Esophagus squamous epithelium (tissue), 4 donors: ENCODE data around the gene MSANTD1.

ENCODE experiments used
- POLR2A ChIP-seq, 4 donors: fragments of 450-650 bp; IDR thresholded peaks; one replicate each; pipeline ENCODE4 v1.6.1; 2017; ENCODE audit warnings: antibody characterized with exemption in 4 of 4, mild to moderate bottlenecking in 4 of 4, moderate library complexity in 3 of 4
- TF ChIP-seq, protein P1 (sequence below), 6 experiments: fragments of 450-650 bp in 4 of 6; fragments of 200-600 bp in 2 of 6; sonication (generic) in 2 of 6; IDR thresholded peaks; one replicate each; pipeline ENCODE4 v1.5.1; 2016 to 2019; ENCODE audit warnings: antibody characterized with exemption in 6 of 6, mild to moderate bottlenecking in 4 of 6, moderate library complexity in 4 of 6

DNA sequence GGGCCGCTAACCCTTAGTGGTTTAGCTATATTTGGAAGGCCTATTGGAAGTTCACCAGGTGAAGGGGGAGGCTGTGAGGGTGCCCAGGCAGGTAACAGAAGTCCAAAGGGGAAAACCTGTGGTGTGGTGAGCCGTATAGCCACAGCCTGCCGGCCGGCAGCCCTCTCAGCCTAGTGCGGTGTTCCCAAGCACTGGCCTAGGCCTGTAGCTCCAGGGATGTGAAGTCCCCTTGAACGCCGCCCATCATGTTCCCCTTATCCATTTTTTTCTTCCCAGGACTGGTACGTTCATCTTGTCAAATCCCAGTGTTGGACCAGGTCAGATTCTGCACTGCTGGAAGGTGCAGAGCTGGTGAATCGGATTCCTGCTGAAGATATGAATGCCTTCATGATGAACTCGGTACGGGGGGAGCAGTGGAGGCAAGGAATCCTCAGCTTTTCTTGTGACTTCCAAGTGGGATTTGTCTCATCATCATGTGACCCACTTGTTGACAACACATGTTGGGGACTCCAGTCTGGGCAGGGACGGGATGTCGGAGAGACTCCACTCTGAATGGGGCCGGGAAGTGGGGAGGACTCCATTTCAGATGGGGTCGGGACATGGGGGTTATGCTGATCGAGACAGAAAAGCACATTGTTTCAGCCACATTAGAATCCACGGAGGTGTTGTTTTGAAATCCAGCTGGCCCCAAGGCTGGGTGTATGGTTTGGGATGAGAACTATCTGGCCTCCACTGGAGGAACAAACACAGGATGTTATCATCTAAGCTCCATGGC, 39.2 kb upstream of the MSANTD1 start:
- no peak for TF ChIP-seq POLR2A (IDR thresholded peaks at IDR 0.05)
- TF ChIP-seq, protein P1, sequence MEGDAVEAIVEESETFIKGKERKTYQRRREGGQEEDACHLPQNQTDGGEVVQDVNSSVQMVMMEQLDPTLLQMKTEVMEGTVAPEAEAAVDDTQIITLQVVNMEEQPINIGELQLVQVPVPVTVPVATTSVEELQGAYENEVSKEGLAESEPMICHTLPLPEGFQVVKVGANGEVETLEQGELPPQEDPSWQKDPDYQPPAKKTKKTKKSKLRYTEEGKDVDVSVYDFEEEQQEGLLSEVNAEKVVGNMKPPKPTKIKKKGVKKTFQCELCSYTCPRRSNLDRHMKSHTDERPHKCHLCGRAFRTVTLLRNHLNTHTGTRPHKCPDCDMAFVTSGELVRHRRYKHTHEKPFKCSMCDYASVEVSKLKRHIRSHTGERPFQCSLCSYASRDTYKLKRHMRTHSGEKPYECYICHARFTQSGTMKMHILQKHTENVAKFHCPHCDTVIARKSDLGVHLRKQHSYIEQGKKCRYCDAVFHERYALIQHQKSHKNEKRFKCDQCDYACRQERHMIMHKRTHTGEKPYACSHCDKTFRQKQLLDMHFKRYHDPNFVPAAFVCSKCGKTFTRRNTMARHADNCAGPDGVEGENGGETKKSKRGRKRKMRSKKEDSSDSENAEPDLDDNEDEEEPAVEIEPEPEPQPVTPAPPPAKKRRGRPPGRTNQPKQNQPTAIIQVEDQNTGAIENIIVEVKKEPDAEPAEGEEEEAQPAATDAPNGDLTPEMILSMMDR (IDR thresholded peaks at IDR 0.05): no peak
